Measurements from ENCODE around the gene ADM5.

Gene ADM5, protein sequence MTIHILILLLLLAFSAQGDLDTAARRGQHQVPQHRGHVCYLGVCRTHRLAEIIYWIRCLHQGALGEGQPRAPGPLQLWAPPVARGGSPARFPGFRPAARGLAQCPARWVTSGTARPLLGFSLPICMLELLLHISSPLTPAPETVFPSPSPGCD

DNA sequence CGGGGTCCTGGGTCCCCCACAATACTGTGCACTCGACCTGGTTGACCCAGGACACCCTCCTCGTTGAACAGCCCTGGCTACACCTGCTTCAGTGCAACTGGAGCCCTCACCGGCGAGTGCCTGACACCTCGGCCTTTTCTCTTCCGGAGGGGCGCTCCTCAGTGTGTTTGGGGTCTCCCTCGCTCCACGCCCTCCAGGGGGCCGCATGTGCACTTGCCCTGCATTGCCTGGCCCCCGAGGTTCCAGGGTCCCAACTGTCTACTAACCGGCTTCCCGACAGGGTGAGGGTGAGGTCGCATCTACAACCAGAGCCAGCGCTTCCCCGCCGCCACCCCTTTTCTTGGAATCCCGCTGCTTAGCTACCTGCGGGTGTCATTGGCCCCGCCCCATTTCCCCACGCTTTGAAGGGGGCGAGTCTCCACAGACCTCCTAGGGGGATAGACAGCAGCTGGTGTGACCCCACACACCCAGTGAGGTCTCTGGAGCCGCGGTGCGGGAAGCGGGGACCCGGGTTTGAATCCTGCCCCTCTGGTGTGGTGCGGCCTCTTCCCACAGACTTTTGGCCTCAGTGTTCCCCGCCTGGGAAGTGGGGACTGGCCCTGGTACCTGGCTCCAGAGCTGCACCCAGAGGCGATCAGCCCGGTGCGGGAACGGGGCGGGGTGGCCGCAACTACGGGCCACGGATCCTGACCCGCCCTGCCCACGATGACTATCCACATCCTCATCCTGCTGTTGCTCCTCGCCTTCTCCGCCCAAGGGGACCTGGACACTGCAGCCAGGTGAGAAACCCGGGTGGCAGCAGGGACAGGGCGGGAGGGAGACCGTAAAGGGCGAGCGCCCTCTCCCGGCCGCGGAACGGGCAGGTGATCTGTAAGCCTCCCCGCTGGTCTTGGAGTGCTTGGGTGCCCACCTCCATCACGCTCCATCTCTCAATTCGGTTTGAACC is at the start of gene ADM5:
TSS of gene ADM5 (plus strand) at position 462 of the 946 bp plus-strand sequence. CDS start at position 706, 244 bp downstream.
- in situ Hi-C loops (cut with HindIII; ENCODE audit: low pct_unique_long_range_greater_than_20kb, low sequenced_read_pairs), result no loop called here
- DNase-seq (ENCODE audit: low read depth in 1 of 2, low spot score in 1 of 2), result no peak
- TF ChIP-seq JUND (IDR thresholded peaks at IDR 0.05; ENCODE audit: low read depth), result no peak

DNA sequence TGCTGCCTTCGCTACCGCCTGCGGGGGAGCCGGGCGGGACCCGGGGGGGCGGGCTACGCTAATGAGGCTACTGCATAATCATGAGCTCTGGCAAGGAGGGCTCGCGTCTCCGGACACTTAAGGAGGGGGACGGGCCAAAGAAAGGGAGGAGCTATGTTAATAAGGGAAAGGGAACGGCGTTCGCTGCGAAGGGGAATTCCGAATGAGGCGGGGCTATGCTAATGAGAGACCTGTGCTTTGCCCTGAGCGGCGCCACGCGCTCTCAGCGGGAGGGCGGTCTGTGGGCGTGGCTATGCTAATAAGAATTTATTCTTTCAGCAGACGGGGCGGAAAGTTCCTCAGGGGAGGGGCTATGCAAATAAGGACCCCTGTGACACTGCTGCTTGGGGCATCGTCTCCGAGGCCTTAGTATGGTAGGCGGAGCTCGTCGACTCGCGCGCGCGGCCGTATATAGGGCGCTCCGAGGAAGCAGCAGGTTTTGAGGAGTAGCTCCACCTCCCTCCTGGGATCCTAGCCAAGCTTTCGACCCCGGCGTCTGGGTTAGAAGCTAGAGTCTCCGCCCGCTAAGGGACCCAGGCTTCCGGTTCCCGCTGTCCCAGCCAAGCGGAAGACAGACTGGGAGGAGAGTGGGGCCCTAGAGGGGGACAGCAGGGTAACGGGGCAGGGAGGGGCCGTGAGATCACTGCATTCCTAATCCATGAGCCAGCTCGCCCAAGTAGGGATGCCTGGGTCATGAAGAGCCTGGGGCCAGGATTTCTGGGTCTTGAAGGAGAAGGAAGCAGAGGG is 49.1 kb upstream of the ADM5 start, which contains the start of gene RRAS:
TSS of gene RRAS (minus strand) at position 31 of the 786 bp plus-strand sequence. CDS start 45 bp downstream, outside the sequence.
- in situ Hi-C loops (cut with HindIII; ENCODE audit: low pct_unique_long_range_greater_than_20kb, low sequenced_read_pairs), result no loop called here
- peak; percentile 87 to 99 for DNase-seq (ENCODE audit: low read depth in 1 of 2, low spot score in 1 of 2)
- TF ChIP-seq JUND (IDR thresholded peaks at IDR 0.05; ENCODE audit: low read depth), result peak; percentile 67

DNA sequence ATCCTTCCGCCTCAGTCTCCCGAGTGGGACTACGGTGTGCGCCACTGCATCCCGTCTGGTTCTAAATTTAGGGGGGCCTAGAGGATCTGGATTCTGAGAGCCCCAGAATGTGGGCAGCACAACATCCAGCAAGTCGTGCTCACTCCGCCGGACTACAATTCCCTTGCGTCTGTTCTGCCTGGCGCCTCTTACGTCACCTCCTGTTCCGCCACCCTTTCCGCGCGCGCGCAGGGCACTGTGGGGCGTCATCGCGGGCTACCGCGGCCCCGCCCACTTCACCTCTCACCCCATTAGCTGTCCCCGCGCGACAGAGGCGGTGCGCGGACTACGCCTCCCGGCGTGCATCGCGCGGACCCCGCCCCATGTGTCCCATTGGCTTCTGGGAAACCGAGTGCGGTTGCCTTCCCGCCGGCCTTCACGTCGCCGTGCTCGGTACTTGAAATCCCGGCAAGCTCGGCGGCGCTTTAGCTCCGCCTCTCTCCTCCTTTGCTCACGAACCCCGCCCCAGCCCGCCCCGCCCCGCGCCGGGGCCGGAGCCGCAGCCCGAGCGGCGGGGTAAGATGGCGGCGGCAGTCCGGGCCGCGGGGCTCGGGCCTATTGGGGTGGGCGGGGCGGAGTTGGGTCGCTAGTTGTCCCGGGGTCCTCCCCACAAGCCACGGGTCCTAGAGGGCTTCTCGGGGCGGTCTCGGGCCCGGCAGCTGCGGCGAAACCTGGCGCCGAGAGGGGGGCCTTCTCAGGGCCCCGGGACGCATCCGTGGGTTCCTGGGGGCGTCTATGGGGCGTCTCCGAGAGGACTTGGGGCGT is 47.5 kb upstream of the ADM5 start, which contains the start of gene SCAF1:
TSS of gene SCAF1 (plus strand) at position 522 of the 804 bp plus-strand sequence. CDS start 2,818 bp downstream, outside the sequence.
- peak; percentile 82 to 99 for DNase-seq (ENCODE audit: low read depth in 1 of 2, low spot score in 1 of 2)
- TF ChIP-seq JUND (IDR thresholded peaks at IDR 0.05; ENCODE audit: low read depth), result no peak
- in situ Hi-C loops (cut with HindIII; ENCODE audit: low pct_unique_long_range_greater_than_20kb, low sequenced_read_pairs), result no loop called here

DNA sequence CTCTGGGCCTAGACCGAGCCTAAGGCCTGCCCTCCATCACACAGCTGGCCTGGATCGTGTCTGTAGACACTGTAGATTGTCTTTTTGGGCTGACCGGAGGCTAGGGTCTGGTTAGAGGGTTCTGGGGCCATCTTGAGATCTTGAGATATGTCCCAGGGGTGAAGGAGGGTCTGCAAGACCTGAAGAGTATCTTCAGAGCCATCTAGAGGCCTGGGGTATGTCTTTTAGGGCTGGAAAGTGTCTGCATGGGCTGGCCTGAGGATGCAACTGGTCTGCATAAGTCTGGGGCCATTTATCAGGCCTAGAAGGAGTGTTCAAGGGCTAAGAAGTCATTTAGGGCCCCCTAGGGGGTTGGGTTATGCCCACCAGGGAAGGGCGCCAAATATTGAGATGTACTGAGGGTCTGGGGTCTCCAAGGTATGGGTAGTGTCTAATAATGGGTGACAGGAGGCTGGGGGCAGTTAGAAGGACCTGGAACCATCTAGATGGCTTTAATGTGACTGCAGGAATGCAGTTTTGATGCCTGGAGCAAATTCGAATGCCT is 46.8 kb upstream of the ADM5 start:
- no peak for DNase-seq (ENCODE audit: low read depth in 1 of 2, low spot score in 1 of 2)
- TF ChIP-seq JUND (IDR thresholded peaks at IDR 0.05; ENCODE audit: low read depth), result no peak
- in situ Hi-C loops (cut with HindIII; ENCODE audit: low pct_unique_long_range_greater_than_20kb, low sequenced_read_pairs), result no loop called here

DNA sequence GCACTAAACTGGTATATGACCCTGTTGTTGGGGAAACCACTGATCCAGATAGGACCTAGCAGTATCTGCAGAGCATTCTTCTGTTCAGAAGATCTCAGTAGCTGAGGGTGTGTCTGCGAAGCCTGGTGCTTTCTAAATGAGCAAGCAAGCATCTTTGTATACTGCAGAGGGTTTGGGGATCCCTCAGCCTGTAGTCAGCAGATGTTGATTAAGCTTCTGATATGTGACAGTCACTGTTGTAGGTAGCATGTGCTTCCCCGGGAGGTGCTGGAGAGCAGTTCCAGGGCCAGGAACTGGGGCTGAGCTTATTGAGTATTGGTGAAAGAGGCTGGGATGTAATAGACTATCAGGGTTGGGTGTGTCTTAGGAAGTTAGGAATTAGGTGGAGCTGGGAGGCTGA is 45.9 kb upstream of the ADM5 start:
- in situ Hi-C loops (cut with HindIII; ENCODE audit: low pct_unique_long_range_greater_than_20kb, low sequenced_read_pairs), result no loop called here
- DNase-seq (ENCODE audit: low read depth in 1 of 2, low spot score in 1 of 2), result no peak
- no peak for TF ChIP-seq JUND (IDR thresholded peaks at IDR 0.05; ENCODE audit: low read depth)

DNA sequence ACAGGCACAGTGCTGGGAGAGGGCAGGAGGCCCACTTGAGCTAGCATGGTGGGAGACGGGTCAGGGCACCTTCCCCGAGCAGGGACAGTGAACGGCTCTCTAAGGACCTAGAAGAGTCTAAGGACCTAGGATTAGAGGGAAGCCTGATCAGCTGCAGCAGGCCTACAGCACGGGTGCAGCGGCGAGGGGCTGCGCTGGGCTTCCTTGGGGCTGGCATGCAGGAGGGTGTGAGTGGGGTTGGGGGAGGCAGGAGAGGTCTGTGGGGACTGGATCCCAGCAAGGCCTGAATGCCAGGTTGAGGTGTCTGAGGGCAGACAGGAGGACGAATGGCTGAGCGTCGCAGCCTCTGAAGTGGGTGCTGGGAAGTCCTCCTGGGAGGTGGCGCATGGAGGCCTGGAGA is 43.8 kb upstream of the ADM5 start:
- in situ Hi-C loops (cut with HindIII; ENCODE audit: low pct_unique_long_range_greater_than_20kb, low sequenced_read_pairs), result no loop called here
- DNase-seq (ENCODE audit: low read depth in 1 of 2, low spot score in 1 of 2), result no peak
- TF ChIP-seq JUND (IDR thresholded peaks at IDR 0.05; ENCODE audit: low read depth), result no peak

DNA sequence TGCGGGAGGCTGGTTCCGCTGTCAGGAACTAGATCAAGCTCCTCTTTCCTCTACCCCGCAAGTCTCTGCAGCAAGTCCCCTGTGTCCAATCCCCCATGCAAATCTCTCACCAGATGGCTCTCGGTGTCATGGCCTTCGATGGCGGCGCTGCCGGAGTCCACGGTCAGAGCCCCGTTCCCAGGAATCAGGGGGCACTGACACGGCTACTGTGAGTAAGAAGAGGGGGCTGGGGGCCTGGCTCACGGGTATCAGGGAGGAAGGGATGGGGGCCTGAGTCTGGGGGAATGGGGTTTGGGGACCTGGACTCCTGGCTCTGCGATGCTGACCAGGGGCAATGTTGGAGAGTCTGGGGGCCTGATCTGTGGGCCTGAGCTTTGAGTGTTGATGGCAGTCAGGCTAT is 43.4 kb upstream of the ADM5 start:
- no peak for TF ChIP-seq JUND (IDR thresholded peaks at IDR 0.05; ENCODE audit: low read depth)
- in situ Hi-C loops (cut with HindIII; ENCODE audit: low pct_unique_long_range_greater_than_20kb, low sequenced_read_pairs), result no loop called here
- DNase-seq (ENCODE audit: low read depth in 1 of 2, low spot score in 1 of 2), result no peak

DNA sequence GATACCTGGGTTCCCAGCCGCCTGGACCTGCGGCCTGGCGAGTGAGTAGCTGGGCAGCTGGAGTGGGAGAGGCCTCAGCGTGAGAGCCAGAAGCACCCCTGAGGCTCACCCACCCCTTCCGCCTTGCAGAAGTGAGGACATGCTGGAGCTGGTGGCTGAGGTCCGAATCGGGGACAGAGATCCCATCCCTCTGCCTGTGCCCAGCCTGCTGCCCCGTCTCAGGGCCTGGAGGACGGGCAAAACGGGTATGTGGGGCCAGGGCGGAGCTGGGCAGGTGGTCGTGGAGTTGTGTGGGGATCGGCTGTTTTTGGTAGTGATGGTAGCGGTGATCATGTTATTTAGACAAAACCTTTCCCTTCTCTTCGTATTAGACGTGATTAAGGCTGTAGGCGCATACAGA is 42.8 kb upstream of the ADM5 start:
- in situ Hi-C loops (cut with HindIII; ENCODE audit: low pct_unique_long_range_greater_than_20kb, low sequenced_read_pairs), result no loop called here
- TF ChIP-seq JUND (IDR thresholded peaks at IDR 0.05; ENCODE audit: low read depth), result no peak
- DNase-seq (ENCODE audit: low read depth in 1 of 2, low spot score in 1 of 2), result no peak

DNA sequence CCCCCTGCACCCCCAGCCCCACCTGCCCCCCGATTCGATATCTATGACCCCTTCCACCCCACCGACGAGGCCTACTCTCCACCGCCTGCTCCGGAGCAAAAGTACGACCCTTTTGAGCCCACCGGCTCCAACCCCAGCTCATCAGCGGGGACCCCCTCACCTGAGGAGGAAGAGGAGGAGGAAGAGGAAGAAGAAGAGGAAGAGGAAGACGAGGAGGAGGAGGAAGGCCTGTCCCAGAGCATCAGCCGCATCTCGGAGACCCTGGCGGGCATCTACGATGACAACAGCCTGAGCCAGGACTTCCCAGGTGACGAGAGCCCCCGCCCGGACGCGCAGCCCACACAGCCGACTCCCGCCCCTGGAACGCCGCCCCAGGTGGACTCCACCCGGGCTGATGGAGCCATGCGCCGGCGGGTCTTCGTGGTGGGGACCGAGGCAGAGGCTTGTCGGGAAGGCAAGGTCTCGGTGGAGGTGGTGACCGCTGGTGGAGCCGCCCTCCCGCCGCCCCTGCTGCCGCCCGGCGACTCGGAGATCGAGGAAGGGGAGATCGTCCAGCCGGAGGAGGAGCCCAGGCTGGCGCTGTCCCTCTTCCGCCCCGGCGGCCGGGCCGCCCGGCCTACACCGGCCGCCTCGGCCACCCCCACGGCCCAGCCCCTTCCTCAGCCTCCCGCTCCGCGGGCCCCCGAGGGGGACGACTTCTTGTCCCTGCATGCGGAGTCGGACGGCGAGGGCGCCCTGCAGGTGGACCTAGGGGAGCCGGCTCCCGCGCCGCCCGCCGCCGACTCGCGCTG is 38.2 kb upstream of the ADM5 start:
- TF ChIP-seq JUND (IDR thresholded peaks at IDR 0.05; ENCODE audit: low read depth), result no peak
- in situ Hi-C loops (cut with HindIII; ENCODE audit: low pct_unique_long_range_greater_than_20kb, low sequenced_read_pairs), result no loop called here
- no peak for DNase-seq (ENCODE audit: low read depth in 1 of 2, low spot score in 1 of 2)

DNA sequence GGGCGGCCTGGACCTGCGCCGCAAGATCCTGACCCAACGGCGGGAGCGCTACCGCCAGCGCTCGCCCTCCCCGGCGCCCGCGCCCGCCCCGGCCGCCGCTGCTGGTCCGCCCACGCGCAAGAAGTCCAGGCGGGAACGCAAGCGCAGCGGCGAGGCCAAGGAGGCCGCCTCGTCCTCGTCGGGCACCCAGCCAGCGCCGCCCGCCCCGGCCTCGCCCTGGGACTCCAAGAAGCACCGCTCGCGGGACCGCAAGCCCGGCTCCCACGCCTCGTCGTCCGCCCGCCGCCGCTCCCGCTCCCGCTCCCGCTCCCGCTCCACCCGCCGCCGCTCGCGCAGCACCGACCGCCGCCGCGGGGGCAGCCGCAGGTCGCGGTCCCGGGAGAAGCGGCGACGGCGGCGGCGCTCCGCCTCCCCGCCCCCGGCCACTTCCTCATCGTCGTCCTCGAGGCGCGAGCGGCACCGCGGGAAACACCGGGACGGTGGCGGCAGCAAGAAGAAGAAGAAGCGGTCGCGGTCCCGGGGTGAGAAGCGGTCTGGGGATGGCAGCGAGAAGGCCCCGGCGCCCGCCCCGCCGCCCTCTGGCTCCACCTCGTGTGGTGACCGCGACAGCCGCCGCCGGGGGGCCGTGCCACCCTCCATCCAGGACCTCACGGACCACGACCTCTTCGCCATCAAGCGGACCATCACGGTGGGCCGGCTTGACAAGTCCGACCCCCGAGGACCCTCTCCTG is 37.4 kb upstream of the ADM5 start:
- no peak for TF ChIP-seq JUND (IDR thresholded peaks at IDR 0.05; ENCODE audit: low read depth)
- no peak for DNase-seq (ENCODE audit: low read depth in 1 of 2, low spot score in 1 of 2)
- in situ Hi-C loops (cut with HindIII; ENCODE audit: low pct_unique_long_range_greater_than_20kb, low sequenced_read_pairs), result no loop called here

Data from T47D (cell line).